Esophagus muscularis mucosa (tissue), 4 donors: ENCODE results near the gene USP30. TPM values are rescaled to one million over a fixed set of nuclear protein-coding genes. Genes with fewer than 3 reads are reported as not detected.
A peak's percentile ranks its signal among the peaks of the same experiment; 100 is the strongest.

Experiments used
- DNase-seq: peaks from one replicate; pipeline ENCODE4 v3.0.0-alpha.2; 2017; ENCODE audit errors: extremely low spot score
- H3K27ac ChIP-seq, 4 donors: fragments of 200-600 bp; sonication (generic); replicated peaks in 1 of 4; 1 replicate in 3 of 4; 2 replicates in 1 of 4; pipeline ENCODE4 v1.5.1; 2016 to 2019; ENCODE audit warnings: mild to moderate bottlenecking in 1 of 4
- H3K27me3 ChIP-seq, 4 donors: fragments of 200-600 bp; sonication (generic); one replicate each; pipeline versions ENCODE4 v1.5.1 to v1.6.0; 2016 to 2019
- H3K36me3 ChIP-seq, 4 donors: fragments of 200-600 bp; sonication (generic); one replicate each; pipeline ENCODE4 v1.5.1; 2016 to 2019
- H3K4me1 ChIP-seq, 4 donors: fragments of 200-600 bp; sonication (generic); one replicate each; pipeline ENCODE4 v1.5.1; 2016 to 2019
- H3K4me3 ChIP-seq, 4 donors: fragments of 200-600 bp; sonication (generic); 1 replicate in 2 of 4; 2 replicates in 2 of 4; pipeline ENCODE4 v1.5.1; 2016 to 2019; ENCODE audit warnings: mild to moderate bottlenecking in 4 of 4, moderate library complexity in 1 of 4
- H3K9me3 ChIP-seq, 4 donors: fragments of 200-600 bp; sonication (generic); 1 replicate in 3 of 4; 2 replicates in 1 of 4; pipeline ENCODE4 v1.5.1; 2016 to 2019
- EP300 ChIP-seq: sonication (generic); formaldehyde crosslinking; IDR thresholded peaks from one replicate; pipeline ENCODE4 v1.6.1; 2017; ENCODE audit warnings: antibody characterized with exemption
- POLR2A ChIP-seq: fragments of 450-650 bp; IDR thresholded peaks from one replicate; pipeline ENCODE4 v1.6.1; 2017; ENCODE audit warnings: antibody characterized with exemption, moderate library complexity, mild to moderate bottlenecking, low read depth
- POLR2AphosphoS5 ChIP-seq, 2 donors: sonication (generic); formaldehyde crosslinking; IDR thresholded peaks; one replicate each; pipeline ENCODE4 v1.6.1; 2017; ENCODE audit warnings: antibody characterized with exemption in 2 of 2
- WGBS: methylation state at CpG from one replicate; pipeline ENCODE4 v1.1.5; 2018; 5-methylcytosine and 5-hydroxymethylcytosine counted together
- intact Hi-C: fragments of 100-400 bp; cut with DNase I; formaldehyde crosslinking; loops from one replicate; pipeline ENCODE4 v1.15.1; 2023
- total RNA-seq, 4 donors: library from RNA; depleted of rRNA; stranded (reverse); fragments of >200 nt; gene quantifications; one replicate each; pipeline versions ENCODE4 v1.1.0 to v1.2.1, GENCODE V29; 2016
- TF ChIP-seq, protein P1 (sequence below), 3 experiments: fragments of 200-600 bp in 2 of 3; fragments of 450-650 bp in 1 of 3; sonication (generic) in 2 of 3; IDR thresholded peaks; one replicate each; pipeline ENCODE4 v1.5.1; 2017 to 2019; ENCODE audit warnings: antibody characterized with exemption in 3 of 3, mild to moderate bottlenecking in 2 of 3, moderate library complexity in 1 of 3

Gene USP30
- total RNA-seq, 4 donors from 2014 or later: 6.2 to 14.6 (median 12.2) TPM

GRCh38 chr12:109110988-109111495 is 58.7 kb downstream of the USP30 start:
- Histone ChIP-seq H3K27me3 (no peaks in the 10 kb centered on the region), H3K4me1 (peaks cover 48 to 60% (median 55%) of the 10 kb centered on the region in 4 donors), H3K36me3 (peaks cover 17 to 39% (median 28%) of the 10 kb centered on the region in 4 donors), H3K27ac (peak overlapping the region; percentile 82 to 96 (median 90)), H3K4me3 (peak overlapping the region; percentile 59 to 82 (median 62)), H3K9me3 (no peaks in the 10 kb centered on the region)
- DNase-seq: peak; percentile 97
- no peak for TF ChIP-seq POLR2A
- TF ChIP-seq, protein P1, sequence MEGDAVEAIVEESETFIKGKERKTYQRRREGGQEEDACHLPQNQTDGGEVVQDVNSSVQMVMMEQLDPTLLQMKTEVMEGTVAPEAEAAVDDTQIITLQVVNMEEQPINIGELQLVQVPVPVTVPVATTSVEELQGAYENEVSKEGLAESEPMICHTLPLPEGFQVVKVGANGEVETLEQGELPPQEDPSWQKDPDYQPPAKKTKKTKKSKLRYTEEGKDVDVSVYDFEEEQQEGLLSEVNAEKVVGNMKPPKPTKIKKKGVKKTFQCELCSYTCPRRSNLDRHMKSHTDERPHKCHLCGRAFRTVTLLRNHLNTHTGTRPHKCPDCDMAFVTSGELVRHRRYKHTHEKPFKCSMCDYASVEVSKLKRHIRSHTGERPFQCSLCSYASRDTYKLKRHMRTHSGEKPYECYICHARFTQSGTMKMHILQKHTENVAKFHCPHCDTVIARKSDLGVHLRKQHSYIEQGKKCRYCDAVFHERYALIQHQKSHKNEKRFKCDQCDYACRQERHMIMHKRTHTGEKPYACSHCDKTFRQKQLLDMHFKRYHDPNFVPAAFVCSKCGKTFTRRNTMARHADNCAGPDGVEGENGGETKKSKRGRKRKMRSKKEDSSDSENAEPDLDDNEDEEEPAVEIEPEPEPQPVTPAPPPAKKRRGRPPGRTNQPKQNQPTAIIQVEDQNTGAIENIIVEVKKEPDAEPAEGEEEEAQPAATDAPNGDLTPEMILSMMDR (IDR thresholded peaks at IDR 0.05): no peak
- TF ChIP-seq EP300: peak; percentile 87
- TF ChIP-seq POLR2AphosphoS5 (IDR thresholded peaks at IDR 0.05): peak; percentile 95 to 96
- WGBS: 2% methylated on average over 3 of the region's 28 CpGs
- intact Hi-C loops: loop anchor here (5.0 kb wide), 1 partner anchor 56 kb away; no protein-coding TSS in a partner anchor

- intact Hi-C loops: loop anchor here (5.0 kb wide), 1 partner anchor 54 kb away; no protein-coding TSS in a partner anchor
- Histone ChIP-seq H3K27ac (peak overlapping the region; percentile 82 to 96 (median 90)), H3K9me3 (no peaks in the 10 kb centered on the region), H3K27me3 (no peaks in the 10 kb centered on the region), H3K4me3 (peak overlapping the region in 3 of 4 donors; percentile 6 to 21 (median 9)), H3K36me3 (peaks cover 4 to 23% (median 14%) of the 10 kb centered on the region in 4 donors), H3K4me1 (peaks cover 63 to 79% (median 74%) of the 10 kb centered on the region in 4 donors)
- 72% methylated on average over 11 of the region's 11 CpGs for WGBS
- DNase-seq: no peak
- TF ChIP-seq POLR2A (no peak), POLR2AphosphoS5 (IDR thresholded peaks at IDR 0.05) (no peak), EP300 (no peak)
- TF ChIP-seq, protein P1 (IDR thresholded peaks at IDR 0.05): no peak
Observed at GRCh38 chr12:109112720-109113465, 60.5 kb downstream of the USP30 start.

- intact Hi-C loops: loop anchor here (5.0 kb wide), 1 partner anchor 54 kb away; no protein-coding TSS in a partner anchor
- TF ChIP-seq POLR2AphosphoS5 (IDR thresholded peaks at IDR 0.05): peak; percentile 30 to 47
- TF ChIP-seq POLR2A: no peak
- peak overlapping the region; percentile 82 to 96 (median 90) for H3K27ac ChIP-seq
- H3K4me1 ChIP-seq: peaks cover 71 to 88% (median 80%) of the 10 kb centered on the region in 4 donors
- H3K4me3 ChIP-seq: peak overlapping the region in 3 of 4 donors; percentile 6 to 21 (median 9)
- H3K9me3 ChIP-seq: no peaks in the 10 kb centered on the region
- DNase-seq: no peak
- no peaks in the 10 kb centered on the region for H3K27me3 ChIP-seq
- peaks cover 0 to 15% (median 5%) of the 10 kb centered on the region in 4 donors for H3K36me3 ChIP-seq
- whole genome bisulfite sequencing: 75% methylated on average over 5 of the region's 5 CpGs
Observed at GRCh38 chr12:109113661-109114321, 61.4 kb downstream of the USP30 start.

GRCh38 chr12:109114644-109115043 is 62.3 kb downstream of the USP30 start:
- no peaks in the 10 kb centered on the region for H3K9me3 ChIP-seq
- no peak overlapping the region for H3K4me3 ChIP-seq
- TF ChIP-seq POLR2AphosphoS5 (IDR thresholded peaks at IDR 0.05): no peak
- no peak for TF ChIP-seq POLR2A
- TF ChIP-seq, protein P1 (IDR thresholded peaks at IDR 0.05): no peak
- no peak for TF ChIP-seq EP300
- no peaks in the 10 kb centered on the region for H3K27me3 ChIP-seq
- WGBS: 62% methylated on average over 2 of the region's 2 CpGs
- no peak for DNase-seq
- H3K27ac ChIP-seq: peak overlapping the region; percentile 82 to 96 (median 90)
- peaks cover 0 to 9% (median 1%) of the 10 kb centered on the region in 4 donors for H3K36me3 ChIP-seq
- peaks cover 78 to 95% (median 89%) of the 10 kb centered on the region in 4 donors for H3K4me1 ChIP-seq
- intact Hi-C loops: loop anchor here (5.0 kb wide), 1 partner anchor 53 kb away; no protein-coding TSS in a partner anchor

DNA sequence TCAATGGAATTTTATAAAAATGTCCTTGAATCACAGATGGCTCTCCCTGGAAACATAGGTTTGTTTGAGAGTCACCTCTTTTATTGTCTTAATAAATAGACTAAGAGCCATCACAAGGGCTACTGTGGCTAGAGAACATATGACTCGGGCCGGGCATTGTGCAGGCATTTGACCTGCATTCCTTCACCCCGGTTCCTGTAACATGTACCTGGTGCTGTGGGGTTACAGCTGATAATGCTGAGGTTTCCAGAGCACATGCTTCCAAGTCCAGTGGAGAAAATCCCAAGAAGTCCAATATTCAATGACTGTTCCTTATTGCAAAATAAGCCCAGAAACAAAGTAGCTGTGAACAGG is 63.0 kb downstream of the USP30 start:
- no peak for DNase-seq
- TF ChIP-seq EP300 (no peak), POLR2AphosphoS5 (IDR thresholded peaks at IDR 0.05) (no peak), POLR2A (no peak)
- TF ChIP-seq, protein P1 (IDR thresholded peaks at IDR 0.05): no peak
- Histone ChIP-seq H3K4me3 (peak overlapping the region in 2 of 4 donors; percentile 15 to 24), H3K36me3 (peaks cover 0 to 2% (median 0%) of the 10 kb centered on the region in 4 donors), H3K9me3 (no peaks in the 10 kb centered on the region), H3K27me3 (no peaks in the 10 kb centered on the region), H3K27ac (peak overlapping the region; percentile 82 to 96 (median 90)), H3K4me1 (peaks cover 80 to 95% (median 92%) of the 10 kb centered on the region in 4 donors)
- 71% methylated on average over 3 of the region's 3 CpGs for WGBS
- intact Hi-C loops: no loop called here
